Osteoblast (primary cell): ENCODE data around the gene SMARCA4. TPM values are rescaled to one million over a fixed set of nuclear protein-coding genes. Genes with fewer than 3 reads are reported as not detected.

Experiments
- DNase-seq: peaks from one replicate; pipeline ENCODE4 v3.0.0; 2011; ENCODE audit warnings: low spot score, mixed read lengths; ENCODE audit not compliant: insufficient read length; ENCODE audit errors: missing footprints
- H2AFZ ChIP-seq: 2 replicates; pipeline ENCODE4 v1.6.0; 2011; ENCODE audit warnings: mild to moderate bottlenecking, low read length
- H3K27ac ChIP-seq: 2 replicates; pipeline ENCODE4 v1.5.1; 2011; ENCODE audit warnings: mild to moderate bottlenecking, low read depth, low read length, moderate library complexity
- H3K27me3 ChIP-seq: 2 replicates; pipeline ENCODE4 v1.6.0; 2012; ENCODE audit warnings: mild to moderate bottlenecking, control low read depth, inconsistent platforms, low read length, moderate library complexity; ENCODE audit not compliant: insufficient read depth
- H3K36me3 ChIP-seq: 2 replicates; pipeline ENCODE4 v1.5.1; 2011; ENCODE audit warnings: mild to moderate bottlenecking, low read length, control low read depth, moderate library complexity; ENCODE audit not compliant: insufficient read depth
- H3K4me1 ChIP-seq: 2 replicates; pipeline ENCODE4 v1.5.1; 2011; ENCODE audit warnings: mild to moderate bottlenecking, low read length, control low read depth, moderate library complexity; ENCODE audit not compliant: insufficient read depth
- H3K4me2 ChIP-seq: 2 replicates; pipeline ENCODE4 v1.6.0; 2011; ENCODE audit warnings: mild to moderate bottlenecking, low read length; ENCODE audit not compliant: insufficient read depth
- H3K4me3 ChIP-seq: fragments of 200-600 bp; sonication (generic); 3 replicates; pipeline ENCODE4 v1.5.1; 2012; ENCODE audit warnings: mild to moderate bottlenecking, low read length, inconsistent platforms; ENCODE audit not compliant: insufficient read depth
- H3K79me2 ChIP-seq: 2 replicates; pipeline ENCODE4 v1.6.0; 2012; ENCODE audit warnings: mild to moderate bottlenecking, low read length, control low read depth, inconsistent platforms; ENCODE audit not compliant: insufficient read depth
- H3K9me3 ChIP-seq: 2 replicates; pipeline ENCODE4 v1.5.1; 2011; ENCODE audit warnings: low read depth, low read length, control low read depth
- H4K20me1 ChIP-seq: 2 replicates; pipeline ENCODE4 v1.6.0; 2012; ENCODE audit warnings: mild to moderate bottlenecking, low read length, control low read depth; ENCODE audit not compliant: insufficient read depth
- CTCF ChIP-seq: IDR thresholded peaks from 2 replicates; pipeline ENCODE4 v1.5.1; 2011; ENCODE audit warnings: mild to moderate bottlenecking, low read depth, low read length, moderate library complexity; ENCODE audit errors: extremely low read depth
- total RNA-seq: library from RNA; depleted of rRNA; stranded (reverse); fragments of >200 nt; gene quantifications from 2 replicates; pipeline ENCODE4 v1.2.3, GENCODE V29; 2012

SMARCA4 gene
- total RNA-seq, 1 donor: 52.8 TPM

- peaks cover 53% of the 10 kb centered on the region for H3K4me1 ChIP-seq
- TF ChIP-seq CTCF: no peak
- no peaks in the 10 kb centered on the region for H3K9me3 ChIP-seq
- DNase-seq: no peak
- peak overlapping the region; percentile 57 for H3K27ac ChIP-seq
- H3K4me2 ChIP-seq: no peak overlapping the region
- peaks cover 12% of the 10 kb centered on the region for H4K20me1 ChIP-seq
- H2AFZ ChIP-seq: no peak overlapping the region
- H3K27me3 ChIP-seq: no peaks in the 10 kb centered on the region
- H3K79me2 ChIP-seq: peaks cover 2% of the 10 kb centered on the region
- no peak overlapping the region for H3K4me3 ChIP-seq
- H3K36me3 ChIP-seq: peaks cover 74% of the 10 kb centered on the region
Observed at GRCh38 chr19:11019262-11019661, 58.4 kb downstream of the SMARCA4 start.

GRCh38 chr19:11019824-11020223 lies 59.0 kb downstream of the SMARCA4 start:
- H3K4me3 ChIP-seq: no peak overlapping the region
- no peak overlapping the region for H2AFZ ChIP-seq
- peak; percentile 97 for DNase-seq
- H3K4me1 ChIP-seq: peaks cover 57% of the 10 kb centered on the region
- peaks cover 71% of the 10 kb centered on the region for H3K36me3 ChIP-seq
- no peaks in the 10 kb centered on the region for H3K27me3 ChIP-seq
- H3K4me2 ChIP-seq: no peak overlapping the region
- no peaks in the 10 kb centered on the region for H3K9me3 ChIP-seq
- peaks cover 2% of the 10 kb centered on the region for H3K79me2 ChIP-seq
- peak overlapping the region; percentile 49 for H3K27ac ChIP-seq
- no peak for TF ChIP-seq CTCF
- peaks cover 12% of the 10 kb centered on the region for H4K20me1 ChIP-seq

- no peak for DNase-seq
- no peak overlapping the region for H3K4me3 ChIP-seq
- H3K27ac ChIP-seq: peak overlapping the region; percentile 32
- no peak for TF ChIP-seq CTCF
- H3K4me1 ChIP-seq: peaks cover 57% of the 10 kb centered on the region
- H3K79me2 ChIP-seq: peaks cover 2% of the 10 kb centered on the region
- no peaks in the 10 kb centered on the region for H3K27me3 ChIP-seq
- H3K36me3 ChIP-seq: peaks cover 70% of the 10 kb centered on the region
- no peaks in the 10 kb centered on the region for H3K9me3 ChIP-seq
- H4K20me1 ChIP-seq: peaks cover 12% of the 10 kb centered on the region
- H3K4me2 ChIP-seq: no peak overlapping the region
- no peak overlapping the region for H2AFZ ChIP-seq
Observed at GRCh38 chr19:11020423-11020822, 59.6 kb downstream of the SMARCA4 start.

GRCh38 chr19:11020982-11021759 lies 60.3 kb downstream of the SMARCA4 start:
- Histone ChIP-seq H3K36me3 (peaks cover 76% of the 10 kb centered on the region), H3K4me3 (no peak overlapping the region), H2AFZ (no peak overlapping the region), H3K4me2 (no peak overlapping the region), H3K27ac (no peak overlapping the region), H3K9me3 (no peaks in the 10 kb centered on the region), H3K79me2 (peaks cover 2% of the 10 kb centered on the region), H3K4me1 (peaks cover 56% of the 10 kb centered on the region), H4K20me1 (peaks cover 12% of the 10 kb centered on the region), H3K27me3 (no peaks in the 10 kb centered on the region)
- DNase-seq: peak; percentile 89
- TF ChIP-seq CTCF: no peak
